Activated CD8-positive, alpha-beta T cell treated with anti-CD3 and anti-CD28 coated beads for 36 hours (primary cell): Measurements from ENCODE around the gene PNMA6F. TPM values are rescaled to one million over a fixed set of nuclear protein-coding genes. Genes with fewer than 3 reads are reported as not detected.

ENCODE experiments used
- ATAC-seq: fragments of 200-7000 bp; cut with Tn5 transposase; one replicate; pipeline ENCODE4 v1.10.0; 2021; ENCODE audit warnings: mild to moderate bottlenecking, moderate library complexity
- CTCF ChIA-PET: fragments of 350-600 bp; sonication (Branson Sonifier 250); formaldehyde crosslinking; loops from one replicate; lab custom pipeline; 2021; ENCODE audit warnings: antibody characterized with exemption; lab: Charles Lee
- POLR2A ChIA-PET: fragments of 350-600 bp; sonication (Branson Sonifier 250); formaldehyde crosslinking; loops from one replicate; lab custom pipeline; 2021; ENCODE audit warnings: antibody characterized with exemption; lab: Charles Lee
- DNase-seq: peaks from one replicate; pipeline ENCODE4 v3.0.0-alpha.2; 2020
- H3K27ac Mint-ChIP-seq: one replicate; pipeline ENCODE4 v1.8.0; 2021; ENCODE audit warnings: mild to moderate bottlenecking, mixed read lengths
- H3K27me3 Mint-ChIP-seq: one replicate; pipeline ENCODE4 v1.8.0; 2021; ENCODE audit warnings: mixed read lengths
- H3K36me3 Mint-ChIP-seq: one replicate; pipeline ENCODE4 v1.8.0; 2021; ENCODE audit warnings: low read depth, mixed read lengths
- H3K4me1 Mint-ChIP-seq: one replicate; pipeline ENCODE4 v1.8.0; 2021; ENCODE audit warnings: low read depth, mixed read lengths
- H3K4me3 Mint-ChIP-seq: one replicate; pipeline ENCODE4 v1.8.0; 2021; ENCODE audit warnings: mild to moderate bottlenecking, moderate library complexity, mixed read lengths
- H3K9me3 Mint-ChIP-seq: one replicate; pipeline ENCODE4 v1.8.0; 2021; ENCODE audit warnings: mixed read lengths
- CTCF ChIP-seq: fragments of 200-600 bp; IDR thresholded peaks from one replicate; pipeline ENCODE4 v1.8.0; 2022; ENCODE audit warnings: antibody characterized with exemption, mild to moderate bottlenecking
- intact Hi-C: fragments of 100-400 bp; cut with micrococcal nuclease; formaldehyde crosslinking; loops from one replicate; pipeline ENCODE4 v1.10.0; 2022
- total RNA-seq, 2 experiments: library from RNA; stranded (reverse); gene quantifications; one replicate each; pipeline ENCODE4 v1.2.3, GENCODE V29; 2021

The PNMA6F gene
- total RNA-seq: not detected

- no peaks in the 10 kb centered on the region for H3K36me3 Mint-ChIP-seq
- H3K9me3 Mint-ChIP-seq: no peaks in the 10 kb centered on the region
- H3K27me3 Mint-ChIP-seq: peaks cover 11% of the 10 kb centered on the region
- intact Hi-C loops: no loop called here
- DNase-seq (no peak), ATAC-seq (no peak)
- ChIA-PET CTCF (no interaction called here), POLR2A (no interaction called here)
- H3K4me3 Mint-ChIP-seq: no peak within 1 kb of the TSS
- H3K4me1 Mint-ChIP-seq: peaks cover 6% of the 10 kb centered on the region
- TF ChIP-seq CTCF: no peak
- no peak within 1 kb of the TSS for H3K27ac Mint-ChIP-seq
These were observed at the start of gene PNMA6F for GRCh38 chrX:153321381-153322124. PNMA6F (minus strand) TSS chrX:153321767; CDS start chrX:153320674, 1,093 bp downstream.

GRCh38 chrX:153371256-153371655 is 49.7 kb upstream of the PNMA6F start:
- DNase-seq: no peak
- no peak for ATAC-seq
- no peak for TF ChIP-seq CTCF
- H3K4me3 Mint-ChIP-seq: no peak overlapping the region
- H3K36me3 Mint-ChIP-seq: no peaks in the 10 kb centered on the region
- no peaks in the 10 kb centered on the region for H3K9me3 Mint-ChIP-seq
- H3K27me3 Mint-ChIP-seq: no peaks in the 10 kb centered on the region
- intact Hi-C loops: no loop called here
- POLR2A ChIA-PET: no interaction called here
- no peak overlapping the region for H3K27ac Mint-ChIP-seq
- peaks cover 4% of the 10 kb centered on the region for H3K4me1 Mint-ChIP-seq
- CTCF ChIA-PET: no interaction called here

- H3K27me3 Mint-ChIP-seq: no peaks in the 10 kb centered on the region
- TF ChIP-seq CTCF: no peak
- no peak overlapping the region for H3K4me3 Mint-ChIP-seq
- ATAC-seq (no peak), DNase-seq (no peak)
- no peaks in the 10 kb centered on the region for H3K36me3 Mint-ChIP-seq
- H3K4me1 Mint-ChIP-seq: peaks cover 4% of the 10 kb centered on the region
- H3K9me3 Mint-ChIP-seq: no peaks in the 10 kb centered on the region
- CTCF ChIA-PET: no interaction called here
- POLR2A ChIA-PET: no interaction called here
- no peak overlapping the region for H3K27ac Mint-ChIP-seq
- intact Hi-C loops: no loop called here
These were observed 48.9 kb upstream of the PNMA6F start for GRCh38 chrX:153370293-153371055.

- no peak for ATAC-seq
- no peaks in the 10 kb centered on the region for H3K27me3 Mint-ChIP-seq
- no peaks in the 10 kb centered on the region for H3K9me3 Mint-ChIP-seq
- POLR2A ChIA-PET: no interaction called here
- intact Hi-C loops: no loop called here
- CTCF ChIA-PET: no interaction called here
- no peaks in the 10 kb centered on the region for H3K36me3 Mint-ChIP-seq
- no peak overlapping the region for H3K4me3 Mint-ChIP-seq
- no peak overlapping the region for H3K27ac Mint-ChIP-seq
- no peak for DNase-seq
- peaks cover 4% of the 10 kb centered on the region for H3K4me1 Mint-ChIP-seq
- TF ChIP-seq CTCF: no peak
These were observed 45.4 kb upstream of the PNMA6F start for GRCh38 chrX:153366878-153367538.
